IMR-90 (cell line): ENCODE results near the gene SLIT3. TPM values are rescaled to one million over a fixed set of nuclear protein-coding genes. Genes with fewer than 3 reads are reported as not detected.

ENCODE experiments used
- ATAC-seq: fragments of 200-7000 bp; cut with Tn5 transposase; 2 replicates; pipeline ENCODE4 v1.9.1; 2020; ENCODE audit warnings: low read depth, mild to moderate bottlenecking, moderate library complexity
- BruUV-seq: library from RNA; stranded (reverse); fragments of 400-500 nt; replicated peaks from 2 replicates; lab custom pipeline; 2021; lab: Mats Ljungman, UMichigan
- CTCF ChIA-PET: fragments of 300-600 bp; formaldehyde crosslinking; extraction: SDS; loops from one replicate; lab custom pipeline; 2021; ENCODE audit warnings: antibody characterized with exemption; lab: Yijun Ruan, JAX
- POLR2A ChIA-PET: fragments of 300-600 bp; sonication (Branson Sonifier 250); formaldehyde crosslinking; loops from one replicate; lab custom pipeline; 2022; ENCODE audit warnings: antibody characterized with exemption; ENCODE audit not compliant: unreplicated experiment; lab: Charles Lee
- DNase-seq: peaks from one replicate; pipeline ENCODE4 v3.0.0; 2013
- H2AFZ ChIP-seq: replicated peaks from 2 replicates; pipeline ENCODE3; 2013; ENCODE audit warnings: low read length, mild to moderate bottlenecking; ENCODE audit not compliant: poor library complexity
- H2AK5ac ChIP-seq: 2 replicates; pipeline ENCODE4 v1.6.1; 2013; ENCODE audit warnings: low read depth, low read length, inconsistent platforms
- H2AK9ac ChIP-seq: replicated peaks from 2 replicates; pipeline ENCODE3; 2013; ENCODE audit warnings: mild to moderate bottlenecking, low read depth, low read length, moderate library complexity; ENCODE audit not compliant: poor library complexity
- H2BK120ac ChIP-seq: 2 replicates; pipeline ENCODE4 v1.6.1; 2013; ENCODE audit warnings: low read depth, low read length, inconsistent platforms
- H2BK15ac ChIP-seq: 3 replicates; pipeline ENCODE4 v1.6.1; 2013; ENCODE audit warnings: low read depth, low read length, inconsistent platforms
- H2BK20ac ChIP-seq: 2 replicates; pipeline ENCODE4 v1.6.1; 2013; ENCODE audit warnings: low read depth, mild to moderate bottlenecking, inconsistent platforms, low read length, moderate library complexity
- H2BK5ac ChIP-seq: 2 replicates; pipeline ENCODE4 v1.6.1; 2013; ENCODE audit warnings: mild to moderate bottlenecking, low read depth, low read length, inconsistent platforms; ENCODE audit not compliant: poor library complexity, severe bottlenecking
- H3K14ac ChIP-seq: replicated peaks from 2 replicates; pipeline ENCODE4 v1.6.1; 2013; ENCODE audit warnings: low read depth, low read length, inconsistent platforms
- H3K18ac ChIP-seq: 2 replicates; pipeline ENCODE4 v1.6.1; 2013; ENCODE audit warnings: low read depth, low read length, control low read depth
- H3K23ac ChIP-seq: 2 replicates; pipeline ENCODE4 v1.6.1; 2013; ENCODE audit warnings: low read depth, low read length, inconsistent platforms
- H3K27ac ChIP-seq: 2 replicates; pipeline ENCODE4 v1.5.1; 2013; ENCODE audit warnings: mild to moderate bottlenecking, control low read depth, low read length; ENCODE audit not compliant: insufficient read depth
- H3K27me3 ChIP-seq: 2 replicates; pipeline ENCODE4 v1.6.1; 2013; ENCODE audit warnings: low read length; ENCODE audit not compliant: control insufficient read depth, insufficient read depth
- H3K36me3 ChIP-seq: 2 replicates; pipeline ENCODE4 v1.6.1; 2013; ENCODE audit warnings: low read length, mixed read lengths; ENCODE audit not compliant: control insufficient read depth, insufficient read depth
- H3K4ac ChIP-seq: 2 replicates; pipeline ENCODE4 v1.6.1; 2013; ENCODE audit warnings: low read depth, low read length, inconsistent platforms
- H3K4me1 ChIP-seq: 2 replicates; pipeline ENCODE4 v1.6.1; 2013; ENCODE audit warnings: low read length, mixed read lengths; ENCODE audit not compliant: control insufficient read depth, insufficient read depth
- H3K4me2 ChIP-seq: 2 replicates; pipeline ENCODE4 v1.6.1; 2013; ENCODE audit warnings: low read depth, mild to moderate bottlenecking, control low read depth, low read length, moderate library complexity
- H3K4me3 ChIP-seq: 2 replicates; pipeline ENCODE4 v1.5.1; 2013; ENCODE audit warnings: low read depth, mild to moderate bottlenecking, control low read depth, low read length, moderate library complexity; ENCODE audit not compliant: insufficient read depth
- H3K56ac ChIP-seq: 2 replicates; pipeline ENCODE4 v1.6.1; 2013; ENCODE audit warnings: low read length, inconsistent platforms; ENCODE audit not compliant: insufficient read depth; ENCODE audit errors: extremely low read depth
- H3K79me1 ChIP-seq, 2 experiments: 2 replicates each; pipeline ENCODE4 v1.6.1; 2013; ENCODE audit warnings: low read length in 2 of 2, inconsistent platforms in 1 of 2, low read depth in 1 of 2
- H3K9ac ChIP-seq: 2 replicates; pipeline ENCODE4 v1.6.1; 2013; ENCODE audit warnings: low read depth, low read length, control low read depth
- H3K9me1 ChIP-seq: 2 replicates; pipeline ENCODE4 v1.6.1; 2013; ENCODE audit warnings: low read length, inconsistent platforms; ENCODE audit not compliant: insufficient read depth
- H3K9me3 ChIP-seq: 2 replicates; pipeline ENCODE4 v1.6.1; 2013; ENCODE audit warnings: low read length; ENCODE audit not compliant: control insufficient read depth, insufficient read depth
- H4K20me1 ChIP-seq: 2 replicates; pipeline ENCODE4 v1.6.1; 2013; ENCODE audit warnings: low read length, inconsistent platforms; ENCODE audit not compliant: insufficient read depth
- H4K5ac ChIP-seq: 2 replicates; pipeline ENCODE4 v1.6.1; 2013; ENCODE audit warnings: mild to moderate bottlenecking, low read depth, low read length, control low read depth
- H4K8ac ChIP-seq, 2 experiments: 2 replicates each; pipeline ENCODE4 v1.6.1; 2013; ENCODE audit warnings: low read depth in 2 of 2, low read length in 2 of 2, control low read depth in 1 of 2, inconsistent platforms in 1 of 2
- H4K91ac ChIP-seq: 2 replicates; pipeline ENCODE4 v1.6.1; 2013; ENCODE audit warnings: low read depth, low read length, inconsistent platforms; ENCODE audit not compliant: insufficient read depth
- FOS ChIP-seq: fragments of 150-350 bp; IDR thresholded peaks from 2 replicates; pipeline ENCODE4 v1.6.1; 2016; ENCODE audit warnings: low read depth, low read length
- RFX5 ChIP-seq: IDR thresholded peaks from 2 replicates; pipeline ENCODE4 v1.8.0; 2012; ENCODE audit warnings: low read depth, mild to moderate bottlenecking, low read length, moderate library complexity
- WGBS, 2 experiments: methylation state at CpG; one replicate each; pipeline versions ENCODE4 v1.1.5 to v1.1.7; 2013; ENCODE audit warnings: missing lambda C conversion rate in 2 of 2; ENCODE audit not compliant: insufficient read length in 1 of 2; ENCODE audit errors: extremely low coverage in 2 of 2; 5-methylcytosine and 5-hydroxymethylcytosine counted together
- dilution Hi-C: fragments of 300-500 bp; cut with HindIII; formaldehyde crosslinking; loops from one replicate; pipeline ENCODE4 v1.14.3; 2018; ENCODE audit warnings: low sequenced_read_pairs; ENCODE audit not compliant: unreplicated experiment
- in situ Hi-C: fragments of 300-500 bp; cut with MboI; formaldehyde crosslinking; loops from 3 replicates; pipeline ENCODE4 v1.14.3; 2019; ENCODE audit warnings: low sequenced_read_pairs, inconsistent platforms, mixed read lengths
- intact Hi-C: fragments of 100-400 bp; cut with micrococcal nuclease; formaldehyde crosslinking; loops from 2 replicates; pipeline ENCODE4 v1.10.0; 2022
- polyA plus RNA-seq, 3 experiments: library from polyadenylated mRNA; depleted of rRNA; stranded (reverse); fragments of >200 nt; gene quantifications; 2 replicates each; pipeline ENCODE4 v1.2.3, GENCODE V29; 2012; ENCODE audit warnings: low replicate concordance in 1 of 3
- total RNA-seq: library from RNA; depleted of rRNA; stranded (reverse); fragments of >200 nt; gene quantifications from 2 replicates; pipeline ENCODE4 v1.2.3, GENCODE V29; 2012
- TF ChIP-seq, protein P1 (sequence below): fragments of 150-350 bp; IDR thresholded peaks from 2 replicates; pipeline ENCODE4 v1.6.1; 2017; ENCODE audit warnings: mild to moderate bottlenecking, antibody characterized with exemption, low read length, low read depth

The SLIT3 gene
- total and polyA plus RNA-seq, 2 of the 4 experiments (the other 2 are of a cell fraction): 0.18 to 0.50 TPM

GRCh38 chr5:169147534-169147933, 153.4 kb downstream of the SLIT3 start:
- H3K36me3 ChIP-seq: no peaks in the 10 kb centered on the region
- H3K27ac ChIP-seq: no peak overlapping the region
- H4K8ac ChIP-seq: no peak overlapping the region
- H2AK9ac ChIP-seq: no peak overlapping the region
- no peaks in the 10 kb centered on the region for H3K27me3 ChIP-seq
- no peak overlapping the region for H3K56ac ChIP-seq
- DNase-seq (no peak), ATAC-seq (no peak)
- H4K5ac ChIP-seq: no peak overlapping the region
- no peak overlapping the region for H3K4ac ChIP-seq
- no peak overlapping the region for H2BK120ac ChIP-seq
- H3K4me3 ChIP-seq: no peak overlapping the region
- intact Hi-C loops (no loop called here), dilution Hi-C loops (no loop called here), in situ Hi-C loops (no loop called here)
- no peak overlapping the region for H3K18ac ChIP-seq
- ChIA-PET POLR2A (no interaction called here), CTCF (no interaction called here)
- H3K9ac ChIP-seq: no peak overlapping the region
- no peak overlapping the region for H4K91ac ChIP-seq
- H2BK20ac ChIP-seq: no peak overlapping the region
- no peak overlapping the region for H3K4me2 ChIP-seq
- H3K14ac ChIP-seq: no peak overlapping the region
- H3K79me1 ChIP-seq: no peaks in the 10 kb centered on the region
- H3K4me1 ChIP-seq: no peaks in the 10 kb centered on the region
- no peaks in the 10 kb centered on the region for H4K20me1 ChIP-seq
- H2AFZ ChIP-seq: no peak overlapping the region
- TF ChIP-seq FOS (no peak), RFX5 (no peak)
- TF ChIP-seq, protein P1, sequence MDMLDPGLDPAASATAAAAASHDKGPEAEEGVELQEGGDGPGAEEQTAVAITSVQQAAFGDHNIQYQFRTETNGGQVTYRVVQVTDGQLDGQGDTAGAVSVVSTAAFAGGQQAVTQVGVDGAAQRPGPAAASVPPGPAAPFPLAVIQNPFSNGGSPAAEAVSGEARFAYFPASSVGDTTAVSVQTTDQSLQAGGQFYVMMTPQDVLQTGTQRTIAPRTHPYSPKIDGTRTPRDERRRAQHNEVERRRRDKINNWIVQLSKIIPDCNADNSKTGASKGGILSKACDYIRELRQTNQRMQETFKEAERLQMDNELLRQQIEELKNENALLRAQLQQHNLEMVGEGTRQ: no peak
- H2AK5ac ChIP-seq: no peak overlapping the region
- H2BK15ac ChIP-seq: no peak overlapping the region
- no peak overlapping the region for H3K23ac ChIP-seq
- BruUV-seq: no TSS peak
- no CpG with 5 or more reads among the region's 4 CpGs for WGBS, 2 experiments
- no peak overlapping the region for H2BK5ac ChIP-seq
- no peaks in the 10 kb centered on the region for H3K9me3 ChIP-seq
- H3K9me1 ChIP-seq: no peaks in the 10 kb centered on the region
